Measurements from ENCODE around the gene MRPL12. TPM values are rescaled to one million over a fixed set of nuclear protein-coding genes. Genes with fewer than 3 reads are reported as not detected.

Gene MRPL12
- total RNA-seq, 1 experiment from 2014 or later: 108 TPM

- Histone ChIP-seq H3K9me3 (ENCODE audit: low read length) (no peaks in the 10 kb centered on the region), H3K4me1 (ENCODE audit: insufficient read depth, low read length) (peaks cover 4% of the 10 kb centered on the region; the same call in 1 of the 2 replicates), H3F3A (ENCODE audit: low read length, unreplicated experiment) (no peaks in the 10 kb centered on the region), H3K9me2 (replicated peaks; ENCODE audit: low read length) (no peaks in the 10 kb centered on the region), H3K36me3 (ENCODE audit: low read depth, low read length) (no peaks in the 10 kb centered on the region), H3K27ac (ENCODE audit: low read length) (no peak overlapping the region), H3K27me3 (ENCODE audit: low read length) (no peaks in the 10 kb centered on the region), H3K4me3 (ENCODE audit: low read length) (no peak overlapping the region), H3K4me2 (ENCODE audit: low read length) (no peak overlapping the region), H2AFZ (ENCODE audit: low read length) (no peak overlapping the region), H3K9ac (ENCODE audit: low read length) (no peak overlapping the region), H4K20me1 (ENCODE audit: low read length) (no peaks in the 10 kb centered on the region), H3K79me2 (ENCODE audit: low read length) (no peaks in the 10 kb centered on the region)
- BruUV-seq (replicated peaks): no TSS peak
- CTCF ChIA-PET: no interaction called here
- ATAC-seq (no peak), DNase-seq (no peak)
- intact Hi-C loops (cut with micrococcal nuclease): no loop called here
- POLR2A ChIA-PET (ENCODE audit: unreplicated experiment): no interaction called here
- TF ChIP-seq CTCF (conservative IDR thresholded peaks at IDR 0.05; ENCODE audit: low read depth, low read length) (no peak), EZH2 (IDR thresholded peaks at IDR 0.05; ENCODE audit: low read length, unreplicated experiment) (no peak), EZH2phosphoT487 (IDR thresholded peaks at IDR 0.05; ENCODE audit: borderline replicate concordance, low read length) (no peak)
Measured at GRCh38 chr17:81741049-81741593, 38.0 kb downstream of the MRPL12 start.

- H3K27ac ChIP-seq (ENCODE audit: low read length): no peak overlapping the region
- CTCF ChIA-PET: no interaction called here
- H3K27me3 ChIP-seq (ENCODE audit: low read length): no peaks in the 10 kb centered on the region
- H4K20me1 ChIP-seq (ENCODE audit: low read length): no peaks in the 10 kb centered on the region
- no peak overlapping the region for H3K9ac ChIP-seq (ENCODE audit: low read length)
- intact Hi-C loops (cut with micrococcal nuclease): no loop called here
- ATAC-seq (no peak), DNase-seq (no peak)
- H3K4me2 ChIP-seq (ENCODE audit: low read length): no peak overlapping the region
- H3K4me1 ChIP-seq (ENCODE audit: insufficient read depth, low read length): no peaks in the 10 kb centered on the region
- H3F3A ChIP-seq (ENCODE audit: low read length, unreplicated experiment): no peaks in the 10 kb centered on the region
- H3K9me2 ChIP-seq (replicated peaks; ENCODE audit: low read length): no peaks in the 10 kb centered on the region
- no peaks in the 10 kb centered on the region for H3K9me3 ChIP-seq (ENCODE audit: low read length)
- no peak overlapping the region for H2AFZ ChIP-seq (ENCODE audit: low read length)
- POLR2A ChIA-PET (ENCODE audit: unreplicated experiment): no interaction called here
- no peak overlapping the region for H3K4me3 ChIP-seq (ENCODE audit: low read length)
- no peaks in the 10 kb centered on the region for H3K79me2 ChIP-seq (ENCODE audit: low read length)
- no peaks in the 10 kb centered on the region for H3K36me3 ChIP-seq (ENCODE audit: low read depth, low read length)
- BruUV-seq (replicated peaks): no TSS peak
- TF ChIP-seq EZH2phosphoT487 (IDR thresholded peaks at IDR 0.05; ENCODE audit: borderline replicate concordance, low read length) (no peak), EZH2 (IDR thresholded peaks at IDR 0.05; ENCODE audit: low read length, unreplicated experiment) (no peak), CTCF (conservative IDR thresholded peaks at IDR 0.05; ENCODE audit: low read depth, low read length) (no peak)
Measured at GRCh38 chr17:81741594-81742452, 38.7 kb downstream of the MRPL12 start.

Small RNA genes within 50 kb of the gene (microRNA-seq; reads per million reads assigned to microRNA genes)
- 1.5 reads per million for gene MIR6786 (ENCODE audit: unreplicated experiment)

Other genes with a start within 250 kb of the MRPL12 start
- 4,503 and 4,798 TPM in 2 replicates for gene ACTG1, start 190.6 kb upstream of the MRPL12 start, total RNA-seq (2014; rRNA removed)
- gene FSCN2, start 175.0 kb upstream of the MRPL12 start, total RNA-seq (2014; rRNA removed): 0.87 and 2.4 TPM in 2 replicates
- gene FAAP100, start 151.0 kb upstream of the MRPL12 start, total RNA-seq (2014; rRNA removed): 23.3 and 34.6 TPM in 2 replicates
- 109 and 133 TPM in 2 replicates for gene NPLOC4, start 66.3 kb upstream of the MRPL12 start, total RNA-seq (2014; rRNA removed)
- 3.5 and 3.9 TPM in 2 replicates for gene TSPAN10, start 66.2 kb upstream of the MRPL12 start, total RNA-seq (2014; rRNA removed)
- 3.0 TPM in 1 of 2 replicates, not detected in the other for gene PDE6G, start 46.8 kb upstream of the MRPL12 start, total RNA-seq (2014; rRNA removed)
- gene OXLD1, start 36.8 kb upstream of the MRPL12 start, total RNA-seq (2014; rRNA removed): 46.7 and 68.9 TPM in 2 replicates
- 49.9 and 71.0 TPM in 2 replicates for gene CCDC137, start 36.6 kb upstream of the MRPL12 start, total RNA-seq (2014; rRNA removed)
- gene ARL16, start 19.6 kb upstream of the MRPL12 start, total RNA-seq (2014; rRNA removed): 52.6 and 68.8 TPM in 2 replicates
- gene HGS, start 19.4 kb upstream of the MRPL12 start, total RNA-seq (2014; rRNA removed): 177 and 194 TPM in 2 replicates
- 113 and 117 TPM in 2 replicates for gene SLC25A10, start 8.9 kb downstream of the MRPL12 start, total RNA-seq (2014; rRNA removed)
- gene GCGR, start 100.8 kb downstream of the MRPL12 start, total RNA-seq (2014; rRNA removed): 0.11 TPM in 1 of 2 replicates, not detected in the other
- 73.4 and 90.9 TPM in 2 replicates for gene MCRIP1, start 129.9 kb downstream of the MRPL12 start, total RNA-seq (2014; rRNA removed)
- not detected in 2 replicates for gene PPP1R27, start 131.7 kb downstream of the MRPL12 start, total RNA-seq (2014; rRNA removed)
- gene P4HB, start 157.2 kb downstream of the MRPL12 start, total RNA-seq (2014; rRNA removed): 969 and 1,089 TPM in 2 replicates
- 201 and 261 TPM in 2 replicates for gene ARHGDIA, start 168.0 kb downstream of the MRPL12 start, total RNA-seq (2014; rRNA removed)
- gene ALYREF, start 188.2 kb downstream of the MRPL12 start, total RNA-seq (2014; rRNA removed): 496 and 633 TPM in 2 replicates
- gene ANAPC11, start 188.4 kb downstream of the MRPL12 start, total RNA-seq (2014; rRNA removed): 243 and 268 TPM in 2 replicates
- gene NPB, start 198.9 kb downstream of the MRPL12 start, total RNA-seq (2014; rRNA removed): 0.07 and 0.17 TPM in 2 replicates
- gene PCYT2, start 208.0 kb downstream of the MRPL12 start, total RNA-seq (2014; rRNA removed): 33.3 and 42.7 TPM in 2 replicates
- gene SIRT7, start 214.8 kb downstream of the MRPL12 start, total RNA-seq (2014; rRNA removed): 51.6 and 70.8 TPM in 2 replicates
- gene MAFG, start 224.4 kb downstream of the MRPL12 start, total RNA-seq (2014; rRNA removed): 22.9 and 37.5 TPM in 2 replicates
- gene PYCR1, start 233.9 kb downstream of the MRPL12 start, total RNA-seq (2014; rRNA removed): 144 and 169 TPM in 2 replicates
- not detected in 2 replicates for gene MYADML2, start 243.9 kb downstream of the MRPL12 start, total RNA-seq (2014; rRNA removed)

Data from PC-3 (cell line).